ENCODE data around the gene BMAL2.

BMAL2 gene

DNA sequence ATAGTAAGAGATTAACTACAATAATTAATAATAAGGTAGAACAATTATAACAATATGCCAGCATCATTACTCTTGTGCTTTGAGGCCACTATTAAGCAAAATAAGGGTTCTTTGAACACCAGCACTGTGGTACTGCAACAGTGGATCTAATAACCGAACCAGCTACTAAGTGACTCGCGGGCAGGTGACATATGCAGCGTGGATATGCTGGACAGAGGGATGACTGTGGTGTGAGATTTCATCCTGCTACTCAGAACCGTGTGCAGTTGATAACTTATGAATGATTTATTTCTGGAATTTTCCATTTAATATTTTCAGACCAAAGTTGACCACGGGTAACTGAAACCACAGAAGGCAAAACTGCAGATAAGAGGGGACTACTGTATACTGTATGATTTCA lies 34.4 kb downstream of the BMAL2 start:
- FAIRE-seq (no peak), DNase-seq (ENCODE audit: insufficient read length, low spot score) (no peak)
- TF ChIP-seq POLR2A (IDR thresholded peaks at IDR 0.05; ENCODE audit: low read depth, low read length) (no peak), TAF1 (IDR thresholded peaks at IDR 0.05; ENCODE audit: low read depth, low read length) (no peak), POLR2AphosphoS5 (IDR thresholded peaks at IDR 0.05; ENCODE audit: low read depth, low read length) (no peak), POU2F2 (IDR thresholded peaks at IDR 0.05; ENCODE audit: low read depth, low read length) (no peak), SPI1 (IDR thresholded peaks at IDR 0.05; ENCODE audit: low read depth, low read length) (no peak), PAX5 (IDR thresholded peaks at IDR 0.05; ENCODE audit: insufficient read depth, low read length, severe bottlenecking) (no peak)

DNA sequence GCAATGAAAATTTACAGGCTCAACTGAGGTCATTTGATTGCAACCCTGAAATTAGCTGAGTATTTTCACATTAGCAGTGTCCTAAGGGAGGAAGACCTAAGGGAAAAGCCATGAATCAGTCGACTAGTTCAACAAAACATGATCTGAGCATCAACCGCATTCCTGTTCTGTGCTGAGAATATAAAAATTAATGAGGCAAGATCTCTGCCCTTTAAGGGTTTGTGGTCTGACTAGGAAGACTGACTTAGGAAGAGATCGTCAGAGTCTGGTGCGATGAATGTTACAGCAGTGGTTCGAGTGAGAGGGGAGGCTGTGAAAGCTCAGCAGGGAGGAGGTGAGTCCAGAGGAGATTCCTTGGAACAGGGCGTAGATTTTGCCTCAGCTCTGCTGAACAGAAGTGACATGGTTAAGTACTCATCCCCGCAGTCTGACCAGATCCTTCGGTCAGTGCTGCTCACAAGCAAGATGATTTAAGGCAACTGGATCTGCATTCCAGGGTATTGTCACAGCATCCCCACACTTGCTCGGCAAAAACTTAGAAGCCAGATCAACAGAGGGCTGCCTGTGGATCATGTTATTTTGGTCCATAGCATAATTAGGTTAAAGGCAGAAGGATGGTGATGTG lies 49.6 kb downstream of the BMAL2 start:
- no peak for FAIRE-seq
- no peak for DNase-seq (ENCODE audit: insufficient read length, low spot score)
- TF ChIP-seq POU2F2 (IDR thresholded peaks at IDR 0.05; ENCODE audit: low read depth, low read length) (no peak), TAF1 (IDR thresholded peaks at IDR 0.05; ENCODE audit: low read depth, low read length) (no peak), SPI1 (IDR thresholded peaks at IDR 0.05; ENCODE audit: low read depth, low read length) (no peak), POLR2A (IDR thresholded peaks at IDR 0.05; ENCODE audit: low read depth, low read length) (no peak), POLR2AphosphoS5 (IDR thresholded peaks at IDR 0.05; ENCODE audit: low read depth, low read length) (no peak), PAX5 (IDR thresholded peaks at IDR 0.05; ENCODE audit: insufficient read depth, low read length, severe bottlenecking) (no peak)
